ENCODE measurements around the gene ZBTB20. TPM values are rescaled to one million over a fixed set of nuclear protein-coding genes. Genes with fewer than 3 reads are reported as not detected.

The ZBTB20 gene
- polyA plus RNA-seq, 1 donor from 2014 or later: 4.8 TPM

- Histone ChIP-seq H3K9me3 (ENCODE audit: low read length) (no peaks in the 10 kb centered on the region), H3K9me2 (ENCODE audit: insufficient read depth, low read length) (no peaks in the 10 kb centered on the region), H4K20me1 (ENCODE audit: insufficient read depth) (no peaks in the 10 kb centered on the region), H2AFZ (ENCODE audit: low read depth, low read length) (no peak overlapping the region), H3F3A (ENCODE audit: insufficient read depth, low read length, poor library complexity, severe bottlenecking) (no peaks in the 10 kb centered on the region), H3K9ac (ENCODE audit: low read length) (no peak overlapping the region), H3K4me3 (ENCODE audit: low read length) (no peak overlapping the region), H3K27me3 (ENCODE audit: insufficient read depth, low read depth, low read length) (no peaks in the 10 kb centered on the region), H3K79me2 (replicated peaks; ENCODE audit: insufficient read depth, low read length) (no peaks in the 10 kb centered on the region), H3K4me2 (ENCODE audit: low read length) (no peak overlapping the region), H3K36me3 (ENCODE audit: insufficient read depth, low read length) (no peaks in the 10 kb centered on the region), H3K27ac (ENCODE audit: low read length) (no peak overlapping the region)
- no peak for TF ChIP-seq TAF1 (IDR thresholded peaks at IDR 0.05; ENCODE audit: low read depth)
- TF ChIP-seq SMC3 (conservative IDR thresholded peaks at IDR 0.05; ENCODE audit: poor library complexity): no peak
- no peak for TF ChIP-seq CTCF (IDR thresholded peaks at IDR 0.05; ENCODE audit: poor library complexity, severe bottlenecking)
- no peak for TF ChIP-seq RAD21 (conservative IDR thresholded peaks at IDR 0.05)
- no peak for TF ChIP-seq EZH2 (IDR thresholded peaks at IDR 0.05; ENCODE audit: borderline replicate concordance, insufficient read depth, low read length, poor library complexity, severe bottlenecking)
- TF ChIP-seq REST (IDR thresholded peaks at IDR 0.05; ENCODE audit: borderline replicate concordance): no peak
- no peak for TF ChIP-seq EP300 (conservative IDR thresholded peaks at IDR 0.05; ENCODE audit: poor library complexity, severe bottlenecking)
- TF ChIP-seq POLR2AphosphoS5 (IDR thresholded peaks at IDR 0.05): no peak
- no peak for TF ChIP-seq MXI1 (conservative IDR thresholded peaks at IDR 0.05; ENCODE audit: poor library complexity, severe bottlenecking)
Observed at GRCh38 chr3:114320246-114320645, 826.8 kb downstream of the ZBTB20 start.

GRCh38 chr3:114319453-114319852, 827.6 kb downstream of the ZBTB20 start:
- no peaks in the 10 kb centered on the region for H3K9me2 ChIP-seq (ENCODE audit: insufficient read depth, low read length)
- H3K27ac ChIP-seq (ENCODE audit: low read length): no peak overlapping the region
- H3K9me3 ChIP-seq (ENCODE audit: low read length): no peaks in the 10 kb centered on the region
- H4K20me1 ChIP-seq (ENCODE audit: insufficient read depth): no peaks in the 10 kb centered on the region
- no peaks in the 10 kb centered on the region for H3K79me2 ChIP-seq (replicated peaks; ENCODE audit: insufficient read depth, low read length)
- no peak overlapping the region for H2AFZ ChIP-seq (ENCODE audit: low read depth, low read length)
- H3K27me3 ChIP-seq (ENCODE audit: insufficient read depth, low read depth, low read length): no peaks in the 10 kb centered on the region
- no peaks in the 10 kb centered on the region for H3K36me3 ChIP-seq (ENCODE audit: insufficient read depth, low read length)
- no peak overlapping the region for H3K4me3 ChIP-seq (ENCODE audit: low read length)
- no peak for TF ChIP-seq EP300 (conservative IDR thresholded peaks at IDR 0.05; ENCODE audit: poor library complexity, severe bottlenecking)
- TF ChIP-seq CTCF (IDR thresholded peaks at IDR 0.05; ENCODE audit: poor library complexity, severe bottlenecking): no peak
- TF ChIP-seq EZH2 (IDR thresholded peaks at IDR 0.05; ENCODE audit: borderline replicate concordance, insufficient read depth, low read length, poor library complexity, severe bottlenecking): no peak
- no peak for TF ChIP-seq SMC3 (conservative IDR thresholded peaks at IDR 0.05; ENCODE audit: poor library complexity)
- TF ChIP-seq TAF1 (IDR thresholded peaks at IDR 0.05; ENCODE audit: low read depth): no peak
- TF ChIP-seq MXI1 (conservative IDR thresholded peaks at IDR 0.05; ENCODE audit: poor library complexity, severe bottlenecking): no peak
- no peak for TF ChIP-seq REST (IDR thresholded peaks at IDR 0.05; ENCODE audit: borderline replicate concordance)
- TF ChIP-seq POLR2AphosphoS5 (IDR thresholded peaks at IDR 0.05): no peak
- TF ChIP-seq RAD21 (conservative IDR thresholded peaks at IDR 0.05): no peak
- no peaks in the 10 kb centered on the region for H3F3A ChIP-seq (ENCODE audit: insufficient read depth, low read length, poor library complexity, severe bottlenecking)
- H3K9ac ChIP-seq (ENCODE audit: low read length): no peak overlapping the region
- H3K4me2 ChIP-seq (ENCODE audit: low read length): no peak overlapping the region

All from neural cell (in vitro differentiated cells).